ENCODE results near the gene ERG.

ERG gene

DNA sequence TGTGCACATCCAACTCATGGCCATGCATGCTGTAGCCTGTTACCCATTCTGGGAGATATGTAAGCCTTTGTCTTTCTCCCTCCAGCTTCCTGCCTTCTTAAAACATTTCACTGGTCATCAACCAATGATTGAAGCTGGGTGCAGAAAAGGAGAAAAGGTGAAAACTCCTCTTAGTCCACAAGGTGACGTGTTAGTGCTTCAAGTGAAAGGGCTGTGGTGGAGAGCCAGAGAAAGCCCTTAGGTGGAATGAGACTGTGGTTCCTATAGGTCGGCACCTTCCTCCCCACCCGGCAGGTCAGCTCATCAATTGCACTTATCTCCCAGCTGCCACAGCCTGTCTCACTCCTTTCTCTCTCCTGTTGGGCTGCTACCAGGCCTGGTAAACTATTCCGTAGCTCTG is 30.4 kb downstream of the ERG start:
- Histone ChIP-seq H3K9ac (ENCODE audit: low read depth, low read length, poor library complexity, severe bottlenecking) (no peak overlapping the region), H3K27me3 (ENCODE audit: insufficient read depth, low read length, poor library complexity, severe bottlenecking) (no peaks in the 10 kb centered on the region), H3F3A (ENCODE audit: low read depth) (no peaks in the 10 kb centered on the region), H3K79me2 (ENCODE audit: insufficient read depth, low read length) (peaks cover 100% of the 10 kb centered on the region), H3K4me1 (ENCODE audit: insufficient read depth, low read length, poor library complexity, severe bottlenecking) (peaks cover 36% of the 10 kb centered on the region), H2AFZ (ENCODE audit: low read length) (no peak overlapping the region), H3K4me2 (ENCODE audit: low read depth, low read length, poor library complexity, severe bottlenecking) (no peak overlapping the region), H3K4me3 (ENCODE audit: low read length, poor library complexity, severe bottlenecking) (no peak overlapping the region), H3K36me3 (ENCODE audit: insufficient read depth, low read length) (peaks cover 84% of the 10 kb centered on the region), H3K9me2 (replicated peaks; ENCODE audit: low read depth, low read length) (no peaks in the 10 kb centered on the region), H3K9me3 (ENCODE audit: insufficient read depth, low read depth, low read length) (no peaks in the 10 kb centered on the region; the same call in 1 of the 2 replicates), H4K20me1 (ENCODE audit: insufficient read depth, low read length, poor library complexity, severe bottlenecking) (peaks cover 68% of the 10 kb centered on the region)
- TF ChIP-seq, protein P1, sequence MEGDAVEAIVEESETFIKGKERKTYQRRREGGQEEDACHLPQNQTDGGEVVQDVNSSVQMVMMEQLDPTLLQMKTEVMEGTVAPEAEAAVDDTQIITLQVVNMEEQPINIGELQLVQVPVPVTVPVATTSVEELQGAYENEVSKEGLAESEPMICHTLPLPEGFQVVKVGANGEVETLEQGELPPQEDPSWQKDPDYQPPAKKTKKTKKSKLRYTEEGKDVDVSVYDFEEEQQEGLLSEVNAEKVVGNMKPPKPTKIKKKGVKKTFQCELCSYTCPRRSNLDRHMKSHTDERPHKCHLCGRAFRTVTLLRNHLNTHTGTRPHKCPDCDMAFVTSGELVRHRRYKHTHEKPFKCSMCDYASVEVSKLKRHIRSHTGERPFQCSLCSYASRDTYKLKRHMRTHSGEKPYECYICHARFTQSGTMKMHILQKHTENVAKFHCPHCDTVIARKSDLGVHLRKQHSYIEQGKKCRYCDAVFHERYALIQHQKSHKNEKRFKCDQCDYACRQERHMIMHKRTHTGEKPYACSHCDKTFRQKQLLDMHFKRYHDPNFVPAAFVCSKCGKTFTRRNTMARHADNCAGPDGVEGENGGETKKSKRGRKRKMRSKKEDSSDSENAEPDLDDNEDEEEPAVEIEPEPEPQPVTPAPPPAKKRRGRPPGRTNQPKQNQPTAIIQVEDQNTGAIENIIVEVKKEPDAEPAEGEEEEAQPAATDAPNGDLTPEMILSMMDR (conservative IDR thresholded peaks at IDR 0.05; ENCODE audit: low read length) = no peak
- no peak for TF ChIP-seq EZH2phosphoT487 (IDR thresholded peaks at IDR 0.05; ENCODE audit: borderline replicate concordance)

DNA sequence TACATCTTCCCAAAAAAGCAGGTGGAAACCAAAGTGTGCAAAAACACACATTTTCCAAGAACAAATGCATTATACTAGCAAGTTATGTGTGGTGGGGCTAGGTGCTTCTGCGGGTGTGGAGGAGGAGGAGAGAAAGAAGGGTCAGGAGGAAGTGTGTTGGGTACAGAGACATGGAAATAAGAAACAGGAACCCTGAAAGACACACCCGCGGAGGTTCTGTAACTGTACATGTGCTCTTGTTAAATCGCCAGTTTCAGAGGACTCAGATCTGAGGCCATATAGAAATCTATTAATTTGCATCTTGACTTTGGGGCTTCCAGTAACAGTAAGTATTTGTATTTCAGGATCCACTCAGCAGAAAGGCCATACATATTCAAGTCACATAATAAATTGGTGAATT is 30.9 kb downstream of the ERG start:
- H3K27me3 ChIP-seq (ENCODE audit: insufficient read depth, low read length, poor library complexity, severe bottlenecking) = no peaks in the 10 kb centered on the region
- H3K4me3 ChIP-seq (ENCODE audit: low read length, poor library complexity, severe bottlenecking) = no peak overlapping the region
- peaks cover 31% of the 10 kb centered on the region for H3K4me1 ChIP-seq (ENCODE audit: insufficient read depth, low read length, poor library complexity, severe bottlenecking)
- H3F3A ChIP-seq (ENCODE audit: low read depth) = no peaks in the 10 kb centered on the region
- H3K9me3 ChIP-seq (ENCODE audit: insufficient read depth, low read depth, low read length) = no peaks in the 10 kb centered on the region; the same call in 1 of the 2 replicates
- H3K79me2 ChIP-seq (ENCODE audit: insufficient read depth, low read length) = peaks cover 100% of the 10 kb centered on the region
- H3K36me3 ChIP-seq (ENCODE audit: insufficient read depth, low read length) = peaks cover 82% of the 10 kb centered on the region
- no peak overlapping the region for H3K9ac ChIP-seq (ENCODE audit: low read depth, low read length, poor library complexity, severe bottlenecking)
- H2AFZ ChIP-seq (ENCODE audit: low read length) = no peak overlapping the region
- no peak overlapping the region for H3K4me2 ChIP-seq (ENCODE audit: low read depth, low read length, poor library complexity, severe bottlenecking)
- no peak for TF ChIP-seq EZH2phosphoT487 (IDR thresholded peaks at IDR 0.05; ENCODE audit: borderline replicate concordance)
- TF ChIP-seq, protein P1 (conservative IDR thresholded peaks at IDR 0.05; ENCODE audit: low read length) = no peak
- H4K20me1 ChIP-seq (ENCODE audit: insufficient read depth, low read length, poor library complexity, severe bottlenecking) = peaks cover 74% of the 10 kb centered on the region
- no peaks in the 10 kb centered on the region for H3K9me2 ChIP-seq (replicated peaks; ENCODE audit: low read depth, low read length)

DNA sequence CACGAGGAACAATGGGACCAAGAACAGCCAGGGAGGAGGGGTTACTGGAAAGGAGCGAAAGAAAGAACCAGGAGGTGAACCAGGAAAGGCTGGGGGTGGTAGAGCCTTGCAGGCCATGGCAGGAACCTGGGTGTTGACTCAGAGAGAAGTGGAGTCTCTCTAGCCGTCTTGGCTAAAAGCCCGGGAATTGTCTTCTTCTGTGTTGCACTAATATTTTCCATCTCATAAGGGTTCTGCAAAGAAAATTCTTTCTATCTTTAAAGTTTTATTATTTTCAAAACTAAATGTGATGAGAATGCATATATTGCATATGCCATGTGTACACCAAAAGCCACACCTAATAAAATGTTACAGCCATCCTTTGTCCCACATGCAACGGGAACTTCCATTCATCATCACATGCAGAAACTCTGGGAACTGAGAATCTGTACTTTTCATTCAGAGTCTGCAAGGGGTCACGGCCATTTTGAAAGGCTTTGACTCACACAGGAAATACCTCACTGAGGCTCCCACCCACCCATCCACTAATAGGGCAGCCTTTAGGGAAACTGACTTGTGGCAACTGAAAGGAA is 38.0 kb downstream of the ERG start:
- H3K9ac ChIP-seq (ENCODE audit: low read depth, low read length, poor library complexity, severe bottlenecking) = no peak overlapping the region
- H3K79me2 ChIP-seq (ENCODE audit: insufficient read depth, low read length) = peaks cover 100% of the 10 kb centered on the region
- peaks cover 62% of the 10 kb centered on the region for H3K36me3 ChIP-seq (ENCODE audit: insufficient read depth, low read length)
- H4K20me1 ChIP-seq (ENCODE audit: insufficient read depth, low read length, poor library complexity, severe bottlenecking) = peaks cover 70% of the 10 kb centered on the region
- no peaks in the 10 kb centered on the region for H3K9me3 ChIP-seq (ENCODE audit: insufficient read depth, low read depth, low read length)
- H3K9me2 ChIP-seq (replicated peaks; ENCODE audit: low read depth, low read length) = no peaks in the 10 kb centered on the region
- no peak overlapping the region for H3K4me3 ChIP-seq (ENCODE audit: low read length, poor library complexity, severe bottlenecking)
- H3F3A ChIP-seq (ENCODE audit: low read depth) = no peaks in the 10 kb centered on the region
- H3K4me1 ChIP-seq (ENCODE audit: insufficient read depth, low read length, poor library complexity, severe bottlenecking) = peaks cover 12% of the 10 kb centered on the region
- no peak for TF ChIP-seq EZH2phosphoT487 (IDR thresholded peaks at IDR 0.05; ENCODE audit: borderline replicate concordance)
- TF ChIP-seq, protein P1 (conservative IDR thresholded peaks at IDR 0.05; ENCODE audit: low read length) = no peak
- H3K4me2 ChIP-seq (ENCODE audit: low read depth, low read length, poor library complexity, severe bottlenecking) = no peak overlapping the region
- H3K27me3 ChIP-seq (ENCODE audit: insufficient read depth, low read length, poor library complexity, severe bottlenecking) = no peaks in the 10 kb centered on the region
- H2AFZ ChIP-seq (ENCODE audit: low read length) = no peak overlapping the region
